ENCODE results near the gene SETX.

Gene SETX

GRCh38 chr9:132351404-132352045 lies 3.3 kb downstream of the SETX start:
- no peak for DNase-seq

GRCh38 chr9:132350861-132351315 lies 3.9 kb downstream of the SETX start:
- DNase-seq: no peak

GRCh38 chr9:132348676-132349075 lies 6.1 kb downstream of the SETX start:
- no peak for DNase-seq

- no peak for DNase-seq
These were observed 8.6 kb downstream of the SETX start for GRCh38 chr9:132346177-132346576.

- peak in 9 of 14 donors; percentile 11 to 54 (median 27) for DNase-seq
These were observed 13.5 kb downstream of the SETX start for GRCh38 chr9:132341177-132341840.

GRCh38 chr9:132334364-132334763 lies 20.4 kb downstream of the SETX start:
- DNase-seq: no peak

GRCh38 chr9:132333556-132333955 lies 21.2 kb downstream of the SETX start:
- no peak for DNase-seq

- no peak for DNase-seq
These were observed 26.2 kb downstream of the SETX start for GRCh38 chr9:132328580-132328979.

- no peak for DNase-seq
These were observed 27.2 kb downstream of the SETX start for GRCh38 chr9:132327537-132327936.

- DNase-seq: no peak
These were observed 30.4 kb downstream of the SETX start for GRCh38 chr9:132324425-132324824.

GRCh38 chr9:132319421-132320110 lies 35.2 kb downstream of the SETX start:
- DNase-seq: no peak

GRCh38 chr9:132312873-132313272 lies 41.9 kb downstream of the SETX start:
- no peak for DNase-seq

GRCh38 chr9:132312426-132312825 lies 42.4 kb downstream of the SETX start:
- DNase-seq: no peak

- DNase-seq: no peak
These were observed 42.8 kb downstream of the SETX start for GRCh38 chr9:132311978-132312377.

- no peak for DNase-seq
These were observed 45.7 kb downstream of the SETX start for GRCh38 chr9:132309056-132309455.

- no peak for DNase-seq
These were observed 53.3 kb downstream of the SETX start for GRCh38 chr9:132301521-132301920.

GRCh38 chr9:132299221-132299620 lies 55.6 kb downstream of the SETX start:
- no peak for DNase-seq

- no peak for DNase-seq
These were observed 59.6 kb downstream of the SETX start for GRCh38 chr9:132295181-132295580.

- no peak for DNase-seq
These were observed 61.6 kb downstream of the SETX start for GRCh38 chr9:132293145-132293721.

GRCh38 chr9:132288966-132289365 lies 65.8 kb downstream of the SETX start:
- no peak for DNase-seq

GRCh38 chr9:132288361-132288760 lies 66.4 kb downstream of the SETX start:
- no peak for DNase-seq

GRCh38 chr9:132287256-132287760 lies 67.5 kb downstream of the SETX start:
- no peak for DNase-seq

GRCh38 chr9:132283863-132284262 lies 70.9 kb downstream of the SETX start:
- DNase-seq: no peak
